MM.1S (cell line): Measurements from ENCODE around the gene BCL2L1.

ENCODE experiments used
- DNase-seq: peaks from one replicate; pipeline ENCODE4 v3.0.0-alpha.2; 2015
- H2AFZ ChIP-seq: fragments of 300-600 bp; sonication (generic); 2 replicates; pipeline ENCODE4 v1.6.0; 2016; ENCODE audit warnings: antibody characterized with exemption, low read length
- H3F3A ChIP-seq: fragments of 300-600 bp; sonication (generic); 2 replicates; pipeline ENCODE4 v1.6.1; 2016; ENCODE audit warnings: mild to moderate bottlenecking, antibody characterized with exemption, low read length, moderate library complexity, mixed read lengths; ENCODE audit not compliant: insufficient read depth
- H3K27ac ChIP-seq: fragments of 300-600 bp; sonication (generic); 2 replicates; pipeline ENCODE4 v1.5.1; 2016; ENCODE audit warnings: mild to moderate bottlenecking, low read length
- H3K27me3 ChIP-seq: fragments of 300-600 bp; sonication (generic); replicated peaks from 2 replicates; pipeline ENCODE4 v1.6.0; 2016; ENCODE audit warnings: low read length; ENCODE audit not compliant: insufficient read depth
- H3K36me3 ChIP-seq: fragments of 300-600 bp; sonication (generic); replicated peaks from 2 replicates; pipeline ENCODE4 v1.6.1; 2016; ENCODE audit warnings: mild to moderate bottlenecking, low read length, mixed read lengths; ENCODE audit not compliant: insufficient read depth
- H3K4me1 ChIP-seq: fragments of 300-600 bp; sonication (generic); 2 replicates; pipeline ENCODE4 v1.6.1; 2016; ENCODE audit warnings: low read length, mixed read lengths
- H3K4me2 ChIP-seq: fragments of 300-600 bp; sonication (generic); 2 replicates; pipeline ENCODE4 v1.6.0; 2016; ENCODE audit warnings: low read depth, low read length
- H3K4me3 ChIP-seq: fragments of 300-600 bp; sonication (generic); 2 replicates; pipeline ENCODE4 v1.5.1; 2016; ENCODE audit warnings: low read length, mixed read lengths
- H3K79me2 ChIP-seq: fragments of 300-600 bp; sonication (generic); 2 replicates; pipeline ENCODE4 v1.6.1; 2016; ENCODE audit warnings: mixed run types, low read length, mixed read lengths
- H3K9ac ChIP-seq: fragments of 300-600 bp; sonication (generic); 2 replicates; pipeline ENCODE4 v1.6.1; 2016; ENCODE audit warnings: low read length, mixed read lengths
- H3K9me2 ChIP-seq: fragments of 300-600 bp; sonication (generic); replicated peaks from 2 replicates; pipeline ENCODE4 v1.6.1; 2016; ENCODE audit warnings: mild to moderate bottlenecking, low read length, mixed read lengths; ENCODE audit not compliant: insufficient read depth
- H3K9me3 ChIP-seq: fragments of 300-600 bp; sonication (generic); replicated peaks from 2 replicates; pipeline ENCODE4 v1.6.1; 2016; ENCODE audit warnings: mild to moderate bottlenecking, low read length, mixed read lengths; ENCODE audit not compliant: insufficient read depth
- H4K20me1 ChIP-seq: fragments of 300-600 bp; sonication (generic); 2 replicates; pipeline ENCODE4 v1.6.1; 2016; ENCODE audit warnings: mild to moderate bottlenecking, low read length, moderate library complexity, mixed read lengths; ENCODE audit not compliant: insufficient read depth
- CTCF ChIP-seq: fragments of 300-600 bp; sonication (generic); IDR thresholded peaks from 2 replicates; pipeline ENCODE4 v1.5.1; 2016; ENCODE audit warnings: antibody characterized with exemption, low read length, mixed read lengths
- EZH2 ChIP-seq: fragments of 300-600 bp; sonication (generic); optimal IDR thresholded peaks from 2 replicates; pipeline ENCODE3; 2017; ENCODE audit warnings: low read depth, mild to moderate bottlenecking, antibody characterized with exemption, low read length, mixed read lengths
- EZH2phosphoT487 ChIP-seq: fragments of 300-600 bp; sonication (generic); IDR thresholded peaks from 2 replicates; pipeline ENCODE4 v1.6.1; 2018; ENCODE audit warnings: antibody characterized with exemption, low read length

Gene BCL2L1

DNA sequence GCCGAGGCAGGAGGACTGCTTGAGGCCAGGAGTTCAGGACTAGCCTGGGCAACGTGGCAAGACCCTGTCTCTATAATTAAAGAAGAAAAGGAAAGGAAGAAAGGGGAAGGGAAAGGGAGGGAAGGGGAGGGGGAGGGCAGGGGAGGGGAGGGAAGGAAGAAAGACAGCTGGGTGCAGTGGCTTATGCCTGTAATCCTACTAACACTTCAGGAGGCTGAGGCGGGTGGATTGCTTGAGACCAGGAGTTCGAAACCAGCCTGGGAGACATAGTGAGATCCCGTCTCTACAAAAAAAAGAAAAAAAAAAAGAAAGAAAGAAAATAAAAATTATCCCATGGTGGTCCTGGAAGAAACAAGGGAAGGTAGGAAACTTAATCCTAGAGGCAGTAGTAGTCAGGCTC, 33.5 kb downstream of the BCL2L1 start:
- Histone ChIP-seq H3K4me1 (peaks cover 76% of the 10 kb centered on the region), H3K36me3 (peaks cover 8% of the 10 kb centered on the region; the same call in 1 of the 2 replicates), H3K79me2 (peaks cover 81% of the 10 kb centered on the region), H3F3A (peaks cover 77% of the 10 kb centered on the region), H3K4me3 (no peak overlapping the region), H3K27ac (peak overlapping the region; percentile 40; the same call in 1 of the 2 replicates), H3K9me2 (no peaks in the 10 kb centered on the region), H4K20me1 (no peaks in the 10 kb centered on the region), H2AFZ (no peak overlapping the region), H3K4me2 (no peak overlapping the region), H3K27me3 (no peaks in the 10 kb centered on the region), H3K9me3 (no peaks in the 10 kb centered on the region), H3K9ac (no peak overlapping the region)
- no peak for DNase-seq
- no peak for TF ChIP-seq EZH2phosphoT487
- TF ChIP-seq EZH2: no peak
- TF ChIP-seq CTCF: no peak

DNA sequence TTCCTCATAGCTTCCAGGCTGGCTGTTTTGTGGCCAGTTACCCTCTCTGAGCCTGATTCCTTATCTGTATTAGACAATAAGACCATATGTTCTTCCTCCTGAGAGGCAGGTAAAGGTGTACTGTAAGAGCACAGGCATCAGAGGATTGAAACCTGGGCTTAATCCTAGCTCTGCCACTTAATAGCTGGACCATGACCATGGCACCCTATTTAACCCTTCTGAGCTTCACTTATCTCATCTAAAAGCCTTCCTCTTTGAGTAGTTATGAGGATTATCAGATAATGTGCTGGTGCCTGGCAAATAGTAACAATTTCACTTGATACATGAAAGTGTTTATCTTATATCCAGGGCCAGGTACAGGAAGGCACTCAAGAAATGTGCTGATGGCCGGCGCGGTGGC, 34.9 kb downstream of the BCL2L1 start:
- no peaks in the 10 kb centered on the region for H4K20me1 ChIP-seq
- no peaks in the 10 kb centered on the region for H3K9me2 ChIP-seq
- peak overlapping the region; percentile 36; the same call in 1 of the 2 replicates for H3K27ac ChIP-seq
- H3K79me2 ChIP-seq: peaks cover 83% of the 10 kb centered on the region
- H3K9me3 ChIP-seq: no peaks in the 10 kb centered on the region
- TF ChIP-seq CTCF (no peak), EZH2 (no peak), EZH2phosphoT487 (no peak)
- H2AFZ ChIP-seq: no peak overlapping the region
- no peak overlapping the region for H3K4me2 ChIP-seq
- H3K27me3 ChIP-seq: no peaks in the 10 kb centered on the region
- peaks cover 12% of the 10 kb centered on the region; the same call in 1 of the 2 replicates for H3K36me3 ChIP-seq
- no peak overlapping the region for H3K4me3 ChIP-seq
- H3K9ac ChIP-seq: no peak overlapping the region
- H3F3A ChIP-seq: peaks cover 66% of the 10 kb centered on the region
- DNase-seq: no peak
- H3K4me1 ChIP-seq: peaks cover 76% of the 10 kb centered on the region

GRCh38 chr20:31685853-31686643, 36.6 kb downstream of the BCL2L1 start:
- Histone ChIP-seq H3K4me3 (peak overlapping the region; percentile 1; the same call in 1 of the 2 replicates), H3K36me3 (peaks cover 14% of the 10 kb centered on the region; the same call in 1 of the 2 replicates), H3K4me1 (peaks cover 80% of the 10 kb centered on the region), H3K9me2 (no peaks in the 10 kb centered on the region), H3K9me3 (no peaks in the 10 kb centered on the region), H3K9ac (peak overlapping the region; percentile 24; the same call in 1 of the 2 replicates), H4K20me1 (no peaks in the 10 kb centered on the region), H3K4me2 (peak overlapping the region; percentile 59), H2AFZ (no peak overlapping the region), H3K27ac (peak overlapping the region; percentile 84), H3K27me3 (no peaks in the 10 kb centered on the region), H3F3A (peaks cover 51% of the 10 kb centered on the region), H3K79me2 (peaks cover 98% of the 10 kb centered on the region)
- TF ChIP-seq EZH2phosphoT487: no peak
- DNase-seq: no peak
